WTC11 (cell line): ENCODE results near the gene C1orf115. TPM values are rescaled to one million over a fixed set of nuclear protein-coding genes. Genes with fewer than 3 reads are reported as not detected.

ENCODE experiments used
- ATAC-seq: fragments of 200-7000 bp; cut with Tn5 transposase; 2 replicates; pipeline ENCODE4 v1.10.0; 2021; ENCODE audit warnings: mild to moderate bottlenecking, moderate library complexity
- CTCF ChIA-PET: fragments of 300-600 bp; sonication (Branson Sonifier 250); formaldehyde crosslinking; loops from one replicate; lab custom pipeline; 2021; ENCODE audit warnings: antibody characterized with exemption; lab: Charles Lee
- POLR2A ChIA-PET: fragments of 350-600 bp; sonication (Branson Sonifier 250); formaldehyde crosslinking; loops from one replicate; lab custom pipeline; 2021; ENCODE audit warnings: antibody characterized with exemption; lab: Charles Lee
- DNase-seq: peaks from one replicate; pipeline ENCODE4 v3.0.0; 2021; ENCODE audit warnings: low spot score
- H3K27ac Mint-ChIP-seq: 2 replicates; pipeline ENCODE4 v1.8.0; 2021; ENCODE audit warnings: mixed read lengths
- H3K27me3 Mint-ChIP-seq: 2 replicates; pipeline ENCODE4 v1.8.0; 2021; ENCODE audit warnings: low read depth, mild to moderate bottlenecking, moderate library complexity, mixed read lengths
- H3K36me3 Mint-ChIP-seq: 2 replicates; pipeline ENCODE4 v1.8.0; 2021; ENCODE audit warnings: mixed read lengths
- H3K4me1 Mint-ChIP-seq: 2 replicates; pipeline ENCODE4 v1.8.0; 2022; ENCODE audit warnings: mixed read lengths
- H3K4me3 Mint-ChIP-seq: 2 replicates; pipeline ENCODE4 v1.8.0; 2021; ENCODE audit warnings: mild to moderate bottlenecking, moderate library complexity, mixed read lengths
- H3K9me3 Mint-ChIP-seq: 2 replicates; pipeline ENCODE4 v1.8.0; 2021; ENCODE audit warnings: mixed read lengths
- ARID4B ChIP-seq: sonication (generic); formaldehyde crosslinking; IDR thresholded peaks from 2 replicates; pipeline ENCODE4 v1.8.0; 2023; ENCODE audit warnings: missing genetic modification reagents, mild to moderate bottlenecking, borderline replicate concordance
- E2F5 ChIP-seq: sonication (generic); formaldehyde crosslinking; IDR thresholded peaks from 2 replicates; pipeline ENCODE4 v1.8.1; 2022; ENCODE audit warnings: mild to moderate bottlenecking, moderate library complexity, missing genetic modification reagents
- FOXP1 ChIP-seq: sonication (generic); formaldehyde crosslinking; IDR thresholded peaks from 2 replicates; pipeline ENCODE4 v1.8.0; 2022; ENCODE audit warnings: missing genetic modification reagents, mild to moderate bottlenecking, moderate library complexity, borderline replicate concordance
- GABPB1 ChIP-seq: sonication (generic); formaldehyde crosslinking; IDR thresholded peaks from 2 replicates; pipeline ENCODE4 v1.8.1; 2023; ENCODE audit warnings: mild to moderate bottlenecking, missing genetic modification reagents
- GRHL2 ChIP-seq: fragments of 250-450 bp; sonication (Bioruptor Pico); IDR thresholded peaks from 2 replicates; pipeline ENCODE4 v1.8.0; 2022; ENCODE audit warnings: mild to moderate bottlenecking, moderate library complexity; ENCODE audit not compliant: insufficient replicate concordance, severe bottlenecking
- JAZF1 ChIP-seq: fragments of 250-450 bp; sonication (Bioruptor Pico); IDR thresholded peaks from 2 replicates; pipeline ENCODE4 v1.9.0; 2021; ENCODE audit warnings: moderate library complexity, mild to moderate bottlenecking, inconsistent platforms
- NFATC4 ChIP-seq: fragments of 250-450 bp; sonication (Bioruptor Pico); IDR thresholded peaks from 2 replicates; pipeline ENCODE4 v1.9.0; 2021; ENCODE audit warnings: mild to moderate bottlenecking
- NFYB ChIP-seq: sonication (generic); formaldehyde crosslinking; conservative IDR thresholded peaks from 2 replicates; pipeline ENCODE4 v1.8.0; 2022; ENCODE audit warnings: low read depth, missing genetic modification reagents
- PRDM15 ChIP-seq: sonication (generic); formaldehyde crosslinking; IDR thresholded peaks from 2 replicates; pipeline ENCODE4 v1.8.0; 2022; ENCODE audit warnings: missing genetic modification reagents
- SMAD3 ChIP-seq: sonication (generic); formaldehyde crosslinking; IDR thresholded peaks from 2 replicates; pipeline ENCODE4 v1.8.0; 2022; ENCODE audit warnings: missing genetic modification reagents, mild to moderate bottlenecking, borderline replicate concordance
- SOX15 ChIP-seq: fragments of 250-450 bp; sonication (Bioruptor Pico); IDR thresholded peaks from 2 replicates; pipeline ENCODE4 v1.9.0; 2021; ENCODE audit warnings: mild to moderate bottlenecking
- TEAD4 ChIP-seq: sonication (generic); formaldehyde crosslinking; IDR thresholded peaks from 2 replicates; pipeline ENCODE4 v1.8.0; 2022; ENCODE audit warnings: mild to moderate bottlenecking, missing genetic modification reagents
- ZNF219 ChIP-seq: sonication (generic); formaldehyde crosslinking; IDR thresholded peaks from 2 replicates; pipeline ENCODE4 v1.8.0; 2023; ENCODE audit warnings: missing genetic modification reagents, mild to moderate bottlenecking, borderline replicate concordance
- ZNF232 ChIP-seq: sonication (generic); formaldehyde crosslinking; IDR thresholded peaks from 2 replicates; pipeline ENCODE4 v1.8.0; 2022; ENCODE audit warnings: mild to moderate bottlenecking, missing genetic modification reagents
- ZNF416 ChIP-seq: fragments of 250-450 bp; sonication (Bioruptor Pico); IDR thresholded peaks from 2 replicates; pipeline ENCODE4 v1.9.0; 2021; ENCODE audit warnings: mild to moderate bottlenecking, inconsistent platforms
- ZNF671 ChIP-seq: fragments of 250-450 bp; sonication (Bioruptor Pico); IDR thresholded peaks from 2 replicates; pipeline ENCODE4 v1.8.0; 2021; ENCODE audit warnings: mild to moderate bottlenecking
- total RNA-seq: library from RNA; stranded (reverse); gene quantifications from 3 replicates; pipeline ENCODE4 v1.2.3, GENCODE V29; 2021

The C1orf115 gene
- total RNA-seq, 1 experiment from 2014 or later, result 10.0 TPM

- TF ChIP-seq ZNF671 (no peak), E2F5 (CRISPR knock-in tag) (no peak), FOXP1 (no peak)
- 0 out of 2 replicates have a peak, but pooled peaks cover 6% of the 10 kb centered on the region for H3K9me3 Mint-ChIP-seq
- DNase-seq (no peak), ATAC-seq (no peak)
- H3K27ac Mint-ChIP-seq, result no peak overlapping the region
- POLR2A ChIA-PET, result interaction anchor here (0.5 kb wide), 1 partner anchor 1972 kb away, joined by 4 read pairs; no protein-coding TSS in a partner anchor
- H3K27me3 Mint-ChIP-seq, result peaks cover 23% of the 10 kb centered on the region
- CTCF ChIA-PET, result interaction anchor here (0.8 to 2.1 kb wide), 2 partner anchors 9 to 462 kb away, joined by 3 to 9 read pairs; no protein-coding TSS in a partner anchor
- H3K4me3 Mint-ChIP-seq, result no peak overlapping the region
- peaks cover 16% of the 10 kb centered on the region for H3K4me1 Mint-ChIP-seq
- no peaks in the 10 kb centered on the region for H3K36me3 Mint-ChIP-seq
Measured at GRCh38 chr1:220742520-220742919, 52.4 kb downstream of the C1orf115 start.

GRCh38 chr1:220746851-220747250 is 56.7 kb downstream of the C1orf115 start:
- ChIA-PET POLR2A (interaction anchor here (2.5 to 2.9 kb wide), 2 partner anchors 13 to 40 kb away, joined by 17 to 22 read pairs; partner anchors contain the start of gene MTARC1), CTCF (interaction anchor here (0.5 to 3.5 kb wide), 9 partner anchors 13 to 466 kb away, joined by 3 to 64 read pairs (median 4); partner anchors contain the start of gene MTARC1)
- peaks cover 43% of the 10 kb centered on the region for H3K27me3 Mint-ChIP-seq
- ATAC-seq, result no peak
- no peak for TF ChIP-seq ZNF416 (CRISPR knock-in tag)
- no peak for TF ChIP-seq GABPB1 (CRISPR knock-in tag)
- TF ChIP-seq ZNF232 (CRISPR knock-in tag), result no peak
- no peak for TF ChIP-seq NFYB (CRISPR knock-in tag)
- no peak for TF ChIP-seq TEAD4
- TF ChIP-seq SOX15 (CRISPR knock-in tag), result no peak
- TF ChIP-seq SMAD3 (CRISPR knock-in tag), result no peak
- no peak for TF ChIP-seq NFATC4 (CRISPR knock-in tag)
- TF ChIP-seq ZNF219 (CRISPR knock-in tag), result no peak
- no peak overlapping the region for H3K27ac Mint-ChIP-seq
- peaks cover 49% of the 10 kb centered on the region for H3K4me1 Mint-ChIP-seq
- no peaks in the 10 kb centered on the region for H3K36me3 Mint-ChIP-seq
- DNase-seq, result no peak
- no peaks in the 10 kb centered on the region for H3K9me3 Mint-ChIP-seq
- H3K4me3 Mint-ChIP-seq, result peak overlapping the region; percentile 88

GRCh38 chr1:220747437-220748088 is 57.4 kb downstream of the C1orf115 start:
- no peaks in the 10 kb centered on the region for H3K9me3 Mint-ChIP-seq
- DNase-seq (no peak), ATAC-seq (peak; percentile 32)
- H3K27me3 Mint-ChIP-seq, result peaks cover 43% of the 10 kb centered on the region
- peaks cover 49% of the 10 kb centered on the region for H3K4me1 Mint-ChIP-seq
- H3K4me3 Mint-ChIP-seq, result peak overlapping the region; percentile 88
- no peaks in the 10 kb centered on the region for H3K36me3 Mint-ChIP-seq
- H3K27ac Mint-ChIP-seq, result peak overlapping the region; percentile 91
- POLR2A ChIA-PET, result interaction anchor here (0.6 to 2.9 kb wide), 8 partner anchors 13 to 826 kb away, joined by 3 to 22 read pairs (median 4); partner anchors contain the start of gene MTARC1
- TF ChIP-seq ARID4B, result no peak
- TF ChIP-seq PRDM15 (CRISPR knock-in tag), result no peak
- no peak for TF ChIP-seq ZNF416 (CRISPR knock-in tag)
- TF ChIP-seq GRHL2 (CRISPR knock-in tag), result no peak
- TF ChIP-seq JAZF1 (CRISPR knock-in tag), result no peak
- CTCF ChIA-PET, result interaction anchor here (0.8 to 3.5 kb wide), 13 partner anchors 10 to 467 kb away, joined by 3 to 64 read pairs (median 4); partner anchors contain the start of genes C1orf115 and MTARC1
